HepG2 (cell line): ENCODE measurements around the gene MORN5. TPM values are rescaled to one million over a fixed set of nuclear protein-coding genes. Genes with fewer than 3 reads are reported as not detected.

ENCODE experiments used
- ATAC-seq: fragments of 200-7000 bp; cut with Tn5 transposase; 3 replicates; pipeline ENCODE4 v1.9.1; 2020; ENCODE audit warnings: mild to moderate bottlenecking, moderate library complexity
- BruUV-seq: library from RNA; stranded (reverse); fragments of 400-500 nt; replicated peaks from 2 replicates; lab custom pipeline; 2021; lab: Mats Ljungman, UMichigan
- CTCF ChIA-PET: fragments of 300-600 bp; formaldehyde crosslinking; extraction: SDS; loops from one replicate; lab custom pipeline; 2021; ENCODE audit warnings: low total read pairs, inconsistent platforms, low intra/inter-chr PET ratio; lab: Yijun Ruan, JAX
- POLR2A ChIA-PET: fragments of 350-600 bp; sonication (Branson Sonifier 250); formaldehyde crosslinking; loops from one replicate; lab custom pipeline; 2020; ENCODE audit warnings: antibody characterized with exemption, inconsistent platforms; lab: Yijun Ruan, JAX
- DNase-seq: peaks from one replicate; pipeline ENCODE4 v3.0.0-alpha.2; 2015; ENCODE audit warnings: low spot score
- FAIRE-seq: peaks from 3 replicates; lab custom pipeline; 2011; peaks lifted over from hg19 to GRCh38; lab: Jason Lieb, UNC
- H2AFZ ChIP-seq: one replicate; pipeline ENCODE4 v1.6.1; 2011; ENCODE audit warnings: low read length, inconsistent platforms
- H3K27ac ChIP-seq: fragments of 300-600 bp; 3 replicates; pipeline ENCODE4 v1.8.0; 2011; ENCODE audit warnings: mixed run types, mild to moderate bottlenecking, mixed read lengths, low read length, inconsistent platforms; ENCODE audit not compliant: insufficient read depth; ENCODE audit errors: extremely low read length
- H3K27me3 ChIP-seq, 2 experiments: fragments of 200-600 bp in 1 of 2; 2 replicates in 1 of 2; 3 replicates in 1 of 2; pipeline versions ENCODE4 v1.6.0 to v1.8.0; 2011; ENCODE audit warnings: low read length in 2 of 2, mild to moderate bottlenecking in 2 of 2, moderate library complexity in 2 of 2, inconsistent platforms in 1 of 2; ENCODE audit not compliant: insufficient read depth in 2 of 2, control insufficient read depth in 1 of 2
- H3K36me3 ChIP-seq, 2 experiments: fragments of 200-600 bp in 1 of 2; replicated peaks in 1 of 2; 2 replicates in 1 of 2; 3 replicates in 1 of 2; pipeline versions ENCODE4 v1.5.1 to v1.8.0; 2011; ENCODE audit warnings: low read length in 2 of 2, inconsistent platforms in 1 of 2; ENCODE audit not compliant: insufficient read depth in 2 of 2, control insufficient read depth in 1 of 2
- H3K4me1 ChIP-seq: 2 replicates; pipeline ENCODE4 v1.5.1; 2012; ENCODE audit warnings: low read length, inconsistent platforms; ENCODE audit not compliant: insufficient read depth
- H3K4me2 ChIP-seq: 2 replicates; pipeline ENCODE4 v1.6.0; 2011; ENCODE audit warnings: low read depth, low read length, inconsistent platforms
- H3K4me3 ChIP-seq, 3 experiments: fragments of 200-600 bp in 1 of 3; sonication (generic), shearing (Covaris generic) in 1 of 3; replicated peaks in 1 of 3; 2 replicates each; pipeline ENCODE4 v1.5.1; 2011 to 2016; ENCODE audit warnings: low read length in 3 of 3, inconsistent platforms in 2 of 3, low read depth in 2 of 3, mild to moderate bottlenecking in 2 of 3, control low read depth in 1 of 3, mixed read lengths in 1 of 3; ENCODE audit not compliant: insufficient read depth in 1 of 3
- H3K79me2 ChIP-seq: one replicate; pipeline ENCODE4 v1.6.1; 2011; ENCODE audit warnings: low read length, inconsistent platforms; ENCODE audit not compliant: insufficient read depth
- H3K9ac ChIP-seq: 2 replicates; pipeline ENCODE4 v1.6.0; 2011; ENCODE audit warnings: mild to moderate bottlenecking, low read depth, low read length, inconsistent platforms; ENCODE audit not compliant: insufficient read depth
- H3K9me3 ChIP-seq: 2 replicates; pipeline ENCODE4 v1.5.1; 2012; ENCODE audit warnings: mild to moderate bottlenecking, low read length
- H4K20me1 ChIP-seq: 2 replicates; pipeline ENCODE4 v1.6.0; 2011; ENCODE audit warnings: inconsistent platforms, mild to moderate bottlenecking, low read length, moderate library complexity; ENCODE audit not compliant: insufficient read depth
- CEBPG ChIP-seq: IDR thresholded peaks from 2 replicates; pipeline ENCODE4 v1.6.1; 2016
- LCORL ChIP-seq, 2 experiments: fragments of 450-650 bp in 1 of 2; sonication (generic) in 1 of 2; formaldehyde crosslinking in 1 of 2; IDR thresholded peaks; 2 replicates each; pipeline versions ENCODE4 v1.5.0 to v1.6.1; 2017 to 2020; ENCODE audit warnings: antibody characterized with exemption in 1 of 2, missing genetic modification reagents in 1 of 2
- LRRFIP1 ChIP-seq: sonication (generic); formaldehyde crosslinking; conservative IDR thresholded peaks from 2 replicates; pipeline ENCODE4 v1.4.0; 2020; ENCODE audit warnings: missing genetic modification reagents
- MAFG ChIP-seq: sonication (generic); formaldehyde crosslinking; IDR thresholded peaks from 2 replicates; pipeline ENCODE4 v1.5.1; 2020; ENCODE audit warnings: mild to moderate bottlenecking, missing genetic modification reagents
- PHB2 ChIP-seq: fragments of 450-650 bp; IDR thresholded peaks from 2 replicates; pipeline ENCODE4 v1.6.1; 2018; ENCODE audit not compliant: partially characterized antibody
- SMARCE1 ChIP-seq: fragments of 450-650 bp; IDR thresholded peaks from 2 replicates; pipeline ENCODE4 v1.6.1; 2017; ENCODE audit warnings: borderline replicate concordance
- SMC3 ChIP-seq: IDR thresholded peaks from 2 replicates; pipeline ENCODE4 v1.6.1; 2011; ENCODE audit warnings: low read length, improper control_type of control experiment
- SP140L ChIP-seq: sonication (generic); formaldehyde crosslinking; IDR thresholded peaks from 2 replicates; pipeline ENCODE4 v1.4.0; 2020; ENCODE audit warnings: missing genetic modification reagents, borderline replicate concordance
- TBX2 ChIP-seq: sonication (generic); formaldehyde crosslinking; IDR thresholded peaks from 2 replicates; pipeline ENCODE4 v1.5.0; 2020; ENCODE audit warnings: missing genetic modification reagents, mild to moderate bottlenecking, borderline replicate concordance
- TCF12 ChIP-seq, 2 experiments: fragments of 450-650 bp in 1 of 2; sonication (generic) in 1 of 2; formaldehyde crosslinking in 1 of 2; IDR thresholded peaks; 2 replicates each; pipeline versions ENCODE4 v1.6.1 to v1.8.0; 2017 to 2022; ENCODE audit warnings: antibody characterized with exemption in 1 of 2, mild to moderate bottlenecking in 1 of 2, missing genetic modification reagents in 1 of 2, moderate library complexity in 1 of 2
- ZBTB3 ChIP-seq: sonication (generic); formaldehyde crosslinking; IDR thresholded peaks from 2 replicates; pipeline ENCODE4 v1.4.0; 2020; ENCODE audit warnings: low read depth, mild to moderate bottlenecking, moderate library complexity, missing genetic modification reagents, borderline replicate concordance
- ZNF138 ChIP-seq: sonication (generic); formaldehyde crosslinking; IDR thresholded peaks from 2 replicates; pipeline ENCODE4 v1.5.0; 2020; ENCODE audit warnings: mild to moderate bottlenecking, low read depth, missing genetic modification reagents
- ZNF180 ChIP-seq: sonication (generic); formaldehyde crosslinking; IDR thresholded peaks from 2 replicates; pipeline ENCODE4 v1.4.0; 2020; ENCODE audit warnings: low read depth, missing genetic modification reagents, borderline replicate concordance
- ZNF30 ChIP-seq: sonication (generic); formaldehyde crosslinking; IDR thresholded peaks from 2 replicates; pipeline ENCODE4 v1.5.0; 2020; ENCODE audit warnings: mild to moderate bottlenecking, missing genetic modification reagents
- ZNF589 ChIP-seq: sonication (generic); formaldehyde crosslinking; conservative IDR thresholded peaks from 2 replicates; pipeline ENCODE4 v1.8.0; 2022; ENCODE audit warnings: mild to moderate bottlenecking, moderate library complexity, missing genetic modification reagents
- WGBS: methylation state at CpG from one replicate; pipeline ENCODE4 v1.1.6; 2017; ENCODE audit warnings: low lambda C conversion rate; 5-methylcytosine and 5-hydroxymethylcytosine counted together
- in situ Hi-C: cut with HindIII; loops from 2 replicates; pipeline ENCODE4 v1.10.0; 2017; ENCODE audit warnings: low pct_unique_long_range_greater_than_20kb; ENCODE audit not compliant: extremely low pct_ligation_motif_present
- intact Hi-C: fragments of 100-400 bp; cut with micrococcal nuclease; formaldehyde crosslinking; loops from one replicate; pipeline ENCODE4 v1.10.0; 2022; ENCODE audit not compliant: unreplicated experiment
- polyA plus RNA-seq, 8 experiments: library from polyadenylated mRNA; depleted of rRNA in 3 of 8; stranded (reverse) in 7 of 8; unstranded in 1 of 8; fragments of >200 nt; fragmentation: Illumina TruSeq in 4 of 8; extraction: Trizol in 4 of 8; gene quantifications; 2 replicates each; pipeline versions ENCODE4 v1.2.1 to v1.2.3, GENCODE V29; 2011 to 2016; ENCODE audit warnings: low read depth in 4 of 8, missing spikeins in 1 of 8, mixed read lengths in 1 of 8; ENCODE audit not compliant: insufficient read depth in 1 of 8
- total RNA-seq, 5 experiments: library from RNA; depleted of rRNA; stranded (reverse); fragments of >200 nt; fragmentation: Illumina TruSeq; extraction: Trizol; gene quantifications; 2 replicates each; pipeline ENCODE4 v1.2.3, GENCODE V29; 2016; ENCODE audit warnings: low read depth in 1 of 5

The MORN5 gene
- total and polyA plus RNA-seq, 2 of the 13 experiments (the other 11 are each of a cell fraction or from before 2014, with no cell fraction given): not detected

GRCh38 chr9:122244349-122244748 lies 84.6 kb downstream of the MORN5 start:
- DNase-seq: no peak
- Histone ChIP-seq H3K27me3 (no peaks in the 10 kb centered on the region), H3K36me3 (peaks cover 17 to 67% of the 10 kb centered on the region in 2 experiments), H2AFZ (no peak overlapping the region), H3K9ac (no peak overlapping the region), H4K20me1 (no peaks in the 10 kb centered on the region), H3K27ac (no peak overlapping the region), H3K4me1 (no peaks in the 10 kb centered on the region), H3K9me3 (no peaks in the 10 kb centered on the region), H3K79me2 (no peaks in the 10 kb centered on the region), H3K4me3 (no peak overlapping the region), H3K4me2 (no peak overlapping the region)
- POLR2A ChIA-PET: no interaction called here
- no peak for FAIRE-seq
- intact Hi-C loops (no loop called here), in situ Hi-C loops (no loop called here)
- TF ChIP-seq PHB2 (no peak), ZBTB3 (CRISPR knock-in tag) (no peak), ZNF180 (CRISPR knock-in tag) (no peak), LRRFIP1 (CRISPR knock-in tag) (no peak), SP140L (CRISPR knock-in tag) (no peak), ZNF589 (no peak), SMARCE1 (no peak), TBX2 (CRISPR knock-in tag) (no peak), ZNF30 (no peak), SMC3 (no peak), LCORL (IDR thresholded peaks at IDR 0.05) (no peak), LCORL (CRISPR knock-in tag; IDR thresholded peaks at IDR 0.05) (no peak), MAFG (no peak), TCF12 (IDR thresholded peaks at IDR 0.05) (no peak), TCF12 (CRISPR knock-in tag; IDR thresholded peaks at IDR 0.05) (no peak), CEBPG (CRISPR knock-in tag) (no peak), ZNF138 (no peak)
- BruUV-seq: no TSS peak
- WGBS: 99% methylated on average over 3 of the region's 3 CpGs
- ATAC-seq: no peak
- CTCF ChIA-PET: no interaction called here
